Testis (tissue), 2 donors: Measurements from ENCODE around the gene LARP1.

Source experiments
- POLR2A ChIP-seq: fragments of 450-650 bp; IDR thresholded peaks from one replicate; pipeline ENCODE4 v1.6.1; 2017; ENCODE audit warnings: antibody characterized with exemption, mild to moderate bottlenecking, moderate library complexity
- TF ChIP-seq, protein P1 (sequence below), 3 experiments: fragments of 450-650 bp in 2 of 3; fragments of 200-600 bp in 1 of 3; sonication (generic) in 1 of 3; IDR thresholded peaks; one replicate each; pipeline ENCODE4 v1.5.1; 2016 to 2019; ENCODE audit warnings: antibody characterized with exemption in 3 of 3, mild to moderate bottlenecking in 2 of 3, moderate library complexity in 1 of 3

DNA sequence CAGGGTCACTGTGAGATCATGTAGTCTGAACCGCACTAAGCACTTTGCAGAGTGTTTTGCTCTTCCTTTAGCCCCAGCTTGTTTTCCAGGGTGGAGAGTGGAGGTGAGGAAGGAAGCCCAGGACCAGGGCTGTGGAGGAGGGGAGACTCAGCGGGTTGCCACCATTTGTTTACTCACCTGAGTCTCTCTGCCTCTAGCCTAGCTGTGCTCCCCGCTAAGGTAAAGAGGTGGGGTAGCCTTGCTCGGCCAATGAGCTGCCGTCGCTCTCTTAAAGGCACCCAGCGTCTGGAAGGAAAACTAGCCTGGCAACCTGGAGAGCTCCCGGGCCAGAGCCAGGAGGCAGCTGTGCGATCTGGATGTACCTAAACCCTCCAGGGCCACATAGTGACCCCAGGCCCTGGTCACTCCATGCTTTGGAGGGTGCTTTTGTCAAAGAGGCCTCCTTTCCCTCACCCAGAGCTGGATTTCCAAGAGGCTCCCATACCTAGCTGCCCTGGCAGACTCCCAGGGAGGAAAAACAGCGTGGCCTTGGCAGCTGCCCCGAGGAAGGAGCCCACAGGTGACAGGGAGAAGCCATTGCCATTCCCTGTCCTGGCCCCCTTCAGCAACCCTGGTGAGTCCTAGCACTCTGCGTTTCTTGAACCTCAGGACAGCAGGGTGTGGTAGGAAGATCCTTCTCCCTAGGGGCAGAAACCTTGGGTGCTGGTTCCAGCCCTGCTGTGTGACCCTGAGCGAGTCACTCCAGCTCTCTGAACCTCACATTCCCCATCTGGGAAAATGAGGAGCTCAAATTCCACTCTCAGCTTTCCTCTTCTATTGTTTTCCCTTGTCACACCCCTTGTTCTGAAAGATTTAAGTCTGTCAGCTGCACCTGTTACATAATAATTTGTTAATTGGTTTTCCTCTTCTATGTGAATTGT is 42.4 kb upstream of the LARP1 start:
- no peak for TF ChIP-seq POLR2A
- TF ChIP-seq, protein P1, sequence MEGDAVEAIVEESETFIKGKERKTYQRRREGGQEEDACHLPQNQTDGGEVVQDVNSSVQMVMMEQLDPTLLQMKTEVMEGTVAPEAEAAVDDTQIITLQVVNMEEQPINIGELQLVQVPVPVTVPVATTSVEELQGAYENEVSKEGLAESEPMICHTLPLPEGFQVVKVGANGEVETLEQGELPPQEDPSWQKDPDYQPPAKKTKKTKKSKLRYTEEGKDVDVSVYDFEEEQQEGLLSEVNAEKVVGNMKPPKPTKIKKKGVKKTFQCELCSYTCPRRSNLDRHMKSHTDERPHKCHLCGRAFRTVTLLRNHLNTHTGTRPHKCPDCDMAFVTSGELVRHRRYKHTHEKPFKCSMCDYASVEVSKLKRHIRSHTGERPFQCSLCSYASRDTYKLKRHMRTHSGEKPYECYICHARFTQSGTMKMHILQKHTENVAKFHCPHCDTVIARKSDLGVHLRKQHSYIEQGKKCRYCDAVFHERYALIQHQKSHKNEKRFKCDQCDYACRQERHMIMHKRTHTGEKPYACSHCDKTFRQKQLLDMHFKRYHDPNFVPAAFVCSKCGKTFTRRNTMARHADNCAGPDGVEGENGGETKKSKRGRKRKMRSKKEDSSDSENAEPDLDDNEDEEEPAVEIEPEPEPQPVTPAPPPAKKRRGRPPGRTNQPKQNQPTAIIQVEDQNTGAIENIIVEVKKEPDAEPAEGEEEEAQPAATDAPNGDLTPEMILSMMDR (IDR thresholded peaks at IDR 0.05): no peak
